HG03045 (cell line): ENCODE data around the gene UNG.
"Not testable (repeated sequence)": the region's sequence is repeated elsewhere in the genome, so short reads cannot be mapped to it uniquely, and the experiment has no call there.

ENCODE experiments used
- ATAC-seq: cut with Tn5 transposase; IDR thresholded peaks from one replicate; pipeline ENCODE4 v1.9.1; 2021; ENCODE audit warnings: mild to moderate bottlenecking, moderate library complexity; ENCODE audit not compliant: unreplicated experiment

UNG gene

DNA sequence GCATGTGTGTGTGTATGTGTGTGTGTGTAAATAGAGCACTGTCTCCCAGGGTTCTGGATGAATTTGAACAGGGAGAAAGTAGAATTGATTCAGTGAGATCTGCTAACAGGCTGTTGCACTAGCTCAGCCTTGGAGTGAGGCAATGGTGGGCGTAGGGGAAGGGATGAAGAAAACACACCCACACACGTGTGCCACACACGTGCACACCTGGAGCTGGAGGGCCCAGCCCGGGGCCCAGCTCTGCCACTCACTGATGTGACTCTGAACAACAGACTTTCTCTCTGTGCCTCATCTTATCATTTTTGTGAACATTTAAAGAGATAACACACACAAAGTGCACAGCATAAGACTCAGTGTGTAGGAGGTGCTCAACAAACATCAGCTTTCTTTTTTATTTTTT is 23.2 kb downstream of the UNG start:
- ATAC-seq = no peak

DNA sequence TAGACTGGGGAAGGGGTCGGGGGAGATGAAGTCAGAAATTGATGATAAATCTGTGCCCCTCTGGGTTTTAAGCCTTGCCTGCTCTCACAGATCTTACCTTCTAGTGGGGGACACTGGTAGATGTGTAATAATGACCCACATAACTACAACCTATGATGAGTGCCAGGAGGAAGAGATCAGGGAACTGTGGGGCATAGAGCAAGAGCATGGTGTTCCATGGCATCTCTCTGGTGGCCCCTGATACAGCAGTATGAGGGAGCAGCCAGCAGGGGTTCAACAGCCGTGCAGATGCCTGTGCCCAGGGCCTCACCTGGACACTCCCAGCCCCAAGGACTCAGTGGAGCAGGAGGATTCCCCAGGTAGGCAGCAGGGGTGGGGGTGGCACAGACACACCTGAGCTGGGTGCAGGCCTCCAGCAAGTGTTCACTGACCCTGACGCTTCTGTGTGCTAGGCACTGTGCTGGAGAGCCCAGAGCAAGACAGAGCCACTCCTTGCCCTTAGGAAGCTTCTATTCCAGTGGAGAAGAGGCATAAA is 24.0 kb downstream of the UNG start:
- no peak for ATAC-seq

DNA sequence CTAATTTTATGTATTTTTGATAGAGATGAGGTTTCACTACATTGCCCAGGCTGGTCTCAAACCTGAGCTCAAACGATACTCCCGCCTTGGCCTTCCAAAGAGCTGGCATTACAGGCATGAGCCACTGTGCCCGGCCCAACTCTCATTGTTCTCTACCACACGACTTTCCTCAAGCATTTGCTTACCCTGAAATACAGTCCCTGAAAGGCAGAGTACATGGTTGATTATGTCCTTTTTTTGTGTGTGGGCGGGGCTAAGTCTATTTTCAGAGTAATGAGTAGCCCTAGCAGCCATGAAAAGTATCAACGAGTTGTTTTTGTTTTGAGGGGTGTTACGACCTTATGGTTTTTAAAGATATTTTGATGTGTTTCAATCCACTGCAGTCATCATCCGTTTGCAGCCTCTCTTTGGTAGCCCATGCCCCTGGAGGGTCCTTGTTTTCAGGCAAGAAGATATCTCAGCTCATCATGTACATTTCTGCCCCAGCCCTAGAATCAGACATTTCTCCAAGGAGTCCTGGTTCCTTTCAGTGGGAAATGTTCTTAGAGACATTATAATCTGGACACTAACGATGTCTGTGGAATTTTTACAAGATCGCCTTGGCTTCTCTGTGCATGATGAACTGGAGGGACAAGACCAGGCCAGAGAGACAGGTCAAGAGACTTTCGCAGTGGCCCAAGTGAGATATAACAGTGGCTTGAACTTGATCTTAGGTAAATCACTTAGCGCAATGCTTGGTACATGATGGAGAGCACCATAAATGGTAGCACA is 27.7 kb downstream of the UNG start:
- no peak for ATAC-seq

DNA sequence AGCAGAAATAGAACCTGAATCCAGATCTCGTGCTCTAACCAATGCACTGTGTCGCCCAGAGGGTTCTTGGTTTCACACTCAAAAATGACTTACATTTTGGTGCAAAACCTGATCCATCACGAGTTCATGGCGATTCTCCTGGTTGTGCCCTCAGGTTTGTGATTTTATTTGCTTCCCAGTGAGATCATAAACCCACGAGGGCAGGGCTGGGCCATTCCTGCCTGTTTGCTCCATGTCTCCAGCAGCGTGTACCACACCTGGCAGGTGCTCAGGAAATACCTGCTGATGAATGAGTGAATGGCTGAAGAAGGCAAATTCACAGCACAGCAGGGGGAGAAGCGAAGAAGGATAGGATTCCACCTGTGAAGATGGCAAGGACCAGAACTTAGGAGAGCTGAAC is 28.4 kb downstream of the UNG start:
- no peak for ATAC-seq

- no peak for ATAC-seq
Measured at GRCh38 chr12:109126784-109127183, 29.4 kb downstream of the UNG start.

GRCh38 chr12:109127533-109128242 is 30.3 kb downstream of the UNG start:
- no peak for ATAC-seq

- ATAC-seq = no peak
Measured at GRCh38 chr12:109130297-109131153, 33.1 kb downstream of the UNG start.

DNA sequence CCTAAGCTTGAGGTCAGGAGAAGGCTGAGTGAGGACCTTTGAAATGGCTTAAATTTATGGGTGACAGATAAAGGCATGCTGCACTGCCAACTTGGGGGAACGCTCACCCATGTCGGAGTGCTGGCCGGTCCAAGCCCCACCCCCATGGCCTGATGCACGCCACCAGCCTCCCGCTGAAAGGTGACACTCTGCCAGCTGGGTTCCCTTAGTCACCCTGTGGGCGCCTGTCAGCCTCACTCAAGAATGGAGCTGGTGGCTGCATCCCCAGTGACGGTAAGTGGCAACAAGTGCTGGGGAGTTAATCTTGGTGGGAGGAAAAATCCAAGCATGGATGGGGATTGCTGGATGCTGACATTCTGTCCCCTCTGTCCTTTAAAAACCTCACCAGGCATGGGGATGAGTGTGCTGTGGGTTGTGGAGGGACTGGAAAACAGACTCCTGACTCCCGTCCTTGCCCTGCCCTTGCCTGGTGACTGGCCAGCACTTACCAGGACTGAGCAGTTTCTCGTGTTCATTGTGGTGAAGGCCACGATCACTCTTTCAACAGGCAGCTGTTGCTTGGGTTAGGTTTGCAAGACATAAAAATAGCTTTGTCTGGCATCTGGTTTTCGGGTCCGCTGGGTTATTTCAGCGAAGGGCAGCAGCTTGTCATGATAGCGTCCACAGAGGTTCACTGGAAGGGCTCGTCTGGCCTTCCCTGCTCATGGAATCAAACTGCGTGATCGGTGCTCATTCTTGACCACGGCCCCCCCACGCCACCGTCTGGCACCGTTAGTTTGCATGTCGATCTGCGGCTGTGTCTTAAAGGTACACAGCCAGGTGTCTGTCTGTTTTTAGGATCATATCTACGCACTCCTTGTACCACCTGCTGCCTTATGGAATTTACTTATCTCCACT is 34.0 kb downstream of the UNG start:
- no peak for ATAC-seq

DNA sequence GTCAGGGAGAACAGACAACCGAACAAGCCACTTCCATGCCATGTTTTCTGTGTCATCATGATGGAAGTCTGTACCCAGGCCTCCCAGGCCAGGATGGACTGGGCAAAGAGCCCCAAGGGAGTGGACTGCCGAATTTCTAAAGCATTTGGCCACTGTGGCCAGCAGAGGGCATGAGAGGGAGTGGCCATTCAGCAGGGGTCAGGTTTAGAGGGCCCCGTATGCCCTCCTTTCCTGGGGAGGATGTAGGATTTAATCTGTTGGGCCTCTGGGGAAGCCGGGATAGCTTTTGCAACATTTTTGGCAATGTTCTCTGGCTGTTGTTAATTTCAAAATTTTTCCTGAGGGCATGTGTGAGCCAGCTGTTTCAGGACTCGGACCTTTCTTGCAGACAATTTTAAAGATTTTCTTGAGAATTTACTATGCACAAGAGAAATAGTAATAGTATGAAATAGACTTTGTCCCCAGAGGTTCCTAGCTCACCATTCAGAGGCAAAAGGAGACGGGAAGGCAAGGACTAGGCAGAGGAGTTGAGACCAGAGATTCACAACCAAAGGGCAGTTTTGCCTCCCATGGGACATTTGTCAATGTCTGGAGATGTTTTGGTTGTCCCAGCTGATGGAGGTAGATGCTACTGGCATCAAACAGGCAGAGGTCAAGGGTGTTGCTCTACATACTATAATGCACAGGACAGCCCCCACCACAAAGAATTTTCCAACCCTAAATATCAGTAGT is 37.0 kb downstream of the UNG start:
- no peak for ATAC-seq

DNA sequence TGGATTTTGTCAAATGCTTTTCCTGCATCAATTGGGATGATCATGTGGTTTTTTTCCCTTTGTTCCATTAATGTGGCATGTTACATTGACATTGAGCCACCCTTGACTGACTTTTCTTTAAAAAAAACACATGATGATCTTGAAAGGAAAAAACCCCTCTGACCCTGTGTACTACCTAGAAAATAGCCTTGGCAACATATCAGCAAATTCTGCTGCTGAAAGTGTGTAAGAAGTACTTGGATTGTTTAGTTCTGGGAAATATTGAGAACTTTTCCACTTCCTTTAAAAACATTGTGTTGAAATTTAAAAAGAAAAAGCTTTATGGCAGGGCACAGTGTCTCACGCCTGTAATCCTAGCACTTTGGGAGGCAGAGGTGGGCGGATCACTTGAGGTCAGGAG is 39.7 kb downstream of the UNG start:
- ATAC-seq = no peak

DNA sequence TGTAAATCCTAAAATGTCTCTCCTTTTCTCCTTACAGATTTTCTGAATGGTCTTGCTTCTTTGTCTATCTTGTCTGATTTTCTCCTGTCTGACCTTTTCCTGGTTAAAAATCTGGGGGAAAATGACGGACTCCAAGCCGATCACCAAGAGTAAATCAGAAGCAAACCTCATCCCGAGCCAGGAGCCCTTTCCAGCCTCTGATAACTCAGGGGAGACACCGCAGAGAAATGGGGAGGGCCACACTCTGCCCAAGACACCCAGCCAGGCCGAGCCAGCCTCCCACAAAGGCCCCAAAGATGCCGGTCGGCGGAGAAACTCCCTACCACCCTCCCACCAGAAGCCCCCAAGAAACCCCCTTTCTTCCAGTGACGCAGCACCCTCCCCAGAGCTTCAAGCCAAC is 42.0 kb downstream of the UNG start:
- ATAC-seq = no peak

- no peak for ATAC-seq
Measured at GRCh38 chr12:109139791-109140190, 42.4 kb downstream of the UNG start.

- ATAC-seq = no peak
Measured at GRCh38 chr12:109140560-109140959, 43.2 kb downstream of the UNG start.

GRCh38 chr12:109144224-109144623 is 46.8 kb downstream of the UNG start:
- ATAC-seq = no peak

- ATAC-seq = not testable (repeated sequence)
Measured at GRCh38 chr12:109147126-109147525, 49.7 kb downstream of the UNG start.

DNA sequence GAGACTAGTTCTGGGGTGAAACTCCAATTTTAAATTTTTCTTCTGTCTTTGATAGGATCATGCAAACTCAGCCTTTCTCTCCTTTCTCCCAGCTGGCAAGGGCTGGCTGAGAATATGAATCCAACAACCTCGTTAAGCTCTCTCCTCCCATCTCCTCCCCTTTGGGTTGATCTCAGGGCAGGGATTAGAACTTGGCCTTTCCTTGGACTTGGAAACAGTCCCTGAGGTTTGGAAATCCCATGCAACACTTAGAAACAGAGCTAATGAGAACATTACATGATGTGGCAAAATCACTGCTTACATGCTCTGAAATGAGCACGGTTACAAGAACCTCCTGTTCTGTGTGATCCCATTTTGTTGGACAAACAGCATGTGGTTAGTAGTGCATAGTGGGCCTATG is 50.6 kb downstream of the UNG start:
- ATAC-seq = no peak

DNA sequence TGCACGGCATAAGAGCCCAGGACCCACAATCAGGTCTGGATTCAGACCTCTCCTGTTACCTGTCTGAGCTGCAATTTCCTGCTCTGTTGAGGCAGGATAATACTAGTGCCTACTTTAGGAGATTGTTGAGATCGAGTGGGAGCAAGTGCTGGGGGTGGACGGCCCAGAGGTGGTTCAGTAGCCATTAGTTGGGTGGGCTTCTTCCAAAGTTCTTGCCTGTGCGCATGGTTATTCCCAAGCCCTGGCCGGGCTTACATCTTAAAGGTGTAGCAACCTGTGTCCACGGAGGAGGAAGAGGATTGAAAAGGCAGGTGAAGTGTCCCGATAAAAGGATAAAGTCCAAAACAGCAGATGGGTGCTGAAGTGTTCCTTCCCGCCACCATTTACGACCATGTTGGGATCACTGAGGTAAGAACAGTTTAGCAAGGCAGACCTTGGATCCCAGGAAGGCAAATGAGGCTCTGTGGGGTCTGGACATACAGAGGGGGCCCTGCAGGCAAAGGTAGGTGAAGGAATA is 52.8 kb downstream of the UNG start:
- ATAC-seq = no peak

DNA sequence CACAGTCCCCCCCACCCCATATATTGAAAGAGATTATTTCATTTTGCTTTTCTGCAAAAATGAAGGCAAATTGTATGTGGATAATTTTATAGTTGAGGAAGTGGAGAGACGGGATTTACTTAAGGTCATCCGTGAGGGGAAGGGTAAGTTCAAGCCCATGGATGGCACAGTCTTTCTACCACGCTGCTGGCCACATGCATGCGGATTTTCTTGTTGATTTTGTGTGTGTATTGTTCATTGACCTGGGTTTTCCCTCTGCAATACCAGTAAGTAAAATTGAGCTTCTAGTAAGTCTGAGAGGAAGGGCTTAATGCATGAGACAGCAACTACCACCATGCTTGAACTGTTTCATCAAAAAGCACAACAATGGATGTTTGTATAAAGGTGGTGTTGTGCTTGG is 54.1 kb downstream of the UNG start:
- no peak for ATAC-seq

- ATAC-seq = no peak
Measured at GRCh38 chr12:109153821-109154441, 56.5 kb downstream of the UNG start.
